AG09319 (cell line): Measurements from ENCODE around the gene NOS3.

Experiments
- DNase-seq: peaks from one replicate; pipeline ENCODE4 v3.0.0-alpha.2; 2010; ENCODE audit warnings: low read depth; ENCODE audit errors: extremely low read depth
- TF ChIP-seq, protein P1 (sequence below): IDR thresholded peaks from 2 replicates; pipeline ENCODE4 v1.5.1; 2011; ENCODE audit warnings: low read depth, mild to moderate bottlenecking, inconsistent platforms, low read length, moderate library complexity

NOS3 gene

DNA sequence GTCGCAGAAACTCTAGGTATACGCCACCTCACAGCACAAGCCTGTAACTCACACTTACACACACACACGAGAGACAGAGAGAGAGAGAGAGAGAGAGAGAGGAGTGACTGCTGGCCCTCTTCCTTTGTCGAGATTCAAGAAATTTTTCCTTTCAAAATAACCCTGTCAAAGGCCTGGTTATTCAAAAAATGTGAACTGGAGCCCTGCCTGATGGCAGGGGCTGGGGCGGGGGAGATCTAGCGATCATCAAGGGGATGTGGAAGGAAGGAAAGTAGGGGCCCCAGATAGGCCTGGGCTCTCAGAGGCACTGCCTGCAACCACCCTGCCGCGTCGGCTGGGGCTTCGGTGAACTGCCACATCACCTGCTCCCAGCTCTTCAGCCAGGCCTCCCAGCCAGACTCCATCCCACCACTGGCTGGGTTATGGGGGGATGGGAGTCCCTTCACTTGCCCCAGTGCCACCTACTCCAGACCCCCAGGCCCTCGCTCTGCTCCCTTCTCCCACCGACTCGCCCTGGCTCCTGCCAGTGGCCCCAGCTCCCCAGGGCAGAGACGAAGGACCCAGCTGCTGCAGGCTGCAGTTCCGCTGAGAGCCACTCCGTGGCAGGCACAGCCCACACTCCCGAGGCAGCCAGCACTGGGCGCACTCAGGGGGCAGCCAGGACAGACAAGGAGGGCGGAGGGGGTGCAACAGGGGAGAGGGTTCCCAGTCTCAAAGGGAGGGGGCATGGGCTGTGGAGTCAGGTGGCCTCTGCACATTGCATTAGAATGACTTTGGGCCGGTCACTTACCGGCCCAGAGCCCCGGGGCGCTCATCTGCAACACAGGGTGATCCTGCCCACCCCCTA is 28.0 kb upstream of the NOS3 start:
- DNase-seq = no peak
- TF ChIP-seq, protein P1, sequence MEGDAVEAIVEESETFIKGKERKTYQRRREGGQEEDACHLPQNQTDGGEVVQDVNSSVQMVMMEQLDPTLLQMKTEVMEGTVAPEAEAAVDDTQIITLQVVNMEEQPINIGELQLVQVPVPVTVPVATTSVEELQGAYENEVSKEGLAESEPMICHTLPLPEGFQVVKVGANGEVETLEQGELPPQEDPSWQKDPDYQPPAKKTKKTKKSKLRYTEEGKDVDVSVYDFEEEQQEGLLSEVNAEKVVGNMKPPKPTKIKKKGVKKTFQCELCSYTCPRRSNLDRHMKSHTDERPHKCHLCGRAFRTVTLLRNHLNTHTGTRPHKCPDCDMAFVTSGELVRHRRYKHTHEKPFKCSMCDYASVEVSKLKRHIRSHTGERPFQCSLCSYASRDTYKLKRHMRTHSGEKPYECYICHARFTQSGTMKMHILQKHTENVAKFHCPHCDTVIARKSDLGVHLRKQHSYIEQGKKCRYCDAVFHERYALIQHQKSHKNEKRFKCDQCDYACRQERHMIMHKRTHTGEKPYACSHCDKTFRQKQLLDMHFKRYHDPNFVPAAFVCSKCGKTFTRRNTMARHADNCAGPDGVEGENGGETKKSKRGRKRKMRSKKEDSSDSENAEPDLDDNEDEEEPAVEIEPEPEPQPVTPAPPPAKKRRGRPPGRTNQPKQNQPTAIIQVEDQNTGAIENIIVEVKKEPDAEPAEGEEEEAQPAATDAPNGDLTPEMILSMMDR = peak; percentile 93

DNA sequence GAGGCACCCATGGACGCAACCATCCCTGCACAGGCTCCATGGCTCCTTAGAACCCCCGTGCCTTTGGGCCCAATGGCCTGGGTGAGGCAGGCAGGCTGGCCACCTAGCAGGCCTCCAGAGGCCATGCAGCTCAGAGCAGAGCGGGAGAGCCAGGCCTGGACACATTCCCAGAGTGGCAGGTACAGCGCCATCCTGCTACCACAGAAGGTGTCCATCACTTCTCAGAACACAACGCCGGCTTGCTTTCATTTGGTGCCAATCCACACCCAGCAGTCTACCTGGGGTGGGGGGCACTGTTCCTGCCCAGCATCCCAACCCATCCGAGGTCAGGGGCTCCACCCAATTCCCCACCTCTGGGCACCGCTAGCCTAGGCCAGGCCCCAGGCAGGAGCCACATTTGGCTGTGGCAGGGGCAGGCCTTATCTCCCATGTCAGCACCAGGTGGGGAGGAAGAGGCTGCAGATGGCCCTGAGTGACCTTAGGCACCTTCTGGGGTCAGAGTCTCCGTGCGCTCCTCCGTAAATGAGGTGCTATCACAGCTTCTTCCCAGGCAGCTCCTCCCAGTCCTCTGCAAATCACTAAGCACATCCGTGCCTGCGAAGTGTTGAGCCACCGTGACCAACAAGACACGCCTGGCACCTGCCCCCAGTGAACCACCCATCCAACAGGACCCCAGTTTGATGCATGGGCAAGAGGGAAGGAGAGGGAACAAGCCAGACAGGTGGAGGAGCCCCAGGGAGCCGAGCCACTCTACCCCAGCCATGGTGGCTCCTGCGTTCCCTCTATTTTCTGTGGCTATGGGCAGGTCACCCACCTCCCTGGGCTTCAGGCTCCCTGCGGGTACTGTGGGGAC is 26.9 kb upstream of the NOS3 start:
- no peak for DNase-seq
- TF ChIP-seq, protein P1 = no peak

DNA sequence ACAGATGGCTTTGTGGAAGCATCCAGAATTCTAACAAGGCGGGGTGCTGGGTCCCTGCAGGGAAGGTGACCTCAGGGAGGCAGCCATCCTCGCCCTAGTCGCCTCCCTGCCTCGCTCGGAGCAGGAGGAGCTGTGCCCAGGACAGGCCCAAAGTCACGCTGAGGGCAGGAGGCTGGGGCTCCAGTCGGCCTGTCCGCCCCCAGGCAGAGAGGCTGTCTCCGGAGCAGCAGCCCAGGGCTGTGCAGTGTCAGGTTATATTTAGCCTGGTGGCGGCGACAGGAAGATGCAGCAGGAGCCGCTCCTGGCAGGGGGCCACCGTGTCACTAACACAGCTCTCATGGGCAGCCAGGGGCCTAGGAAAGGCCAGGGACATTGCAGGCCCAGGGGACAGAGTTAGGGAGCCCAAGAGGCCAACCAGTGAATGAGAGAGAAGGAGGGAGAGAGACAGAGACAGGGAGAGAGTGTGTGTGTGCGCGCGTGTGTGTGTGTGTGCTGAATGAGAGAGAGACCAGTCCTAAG is 26.2 kb upstream of the NOS3 start:
- DNase-seq = no peak
- TF ChIP-seq, protein P1 = no peak

DNA sequence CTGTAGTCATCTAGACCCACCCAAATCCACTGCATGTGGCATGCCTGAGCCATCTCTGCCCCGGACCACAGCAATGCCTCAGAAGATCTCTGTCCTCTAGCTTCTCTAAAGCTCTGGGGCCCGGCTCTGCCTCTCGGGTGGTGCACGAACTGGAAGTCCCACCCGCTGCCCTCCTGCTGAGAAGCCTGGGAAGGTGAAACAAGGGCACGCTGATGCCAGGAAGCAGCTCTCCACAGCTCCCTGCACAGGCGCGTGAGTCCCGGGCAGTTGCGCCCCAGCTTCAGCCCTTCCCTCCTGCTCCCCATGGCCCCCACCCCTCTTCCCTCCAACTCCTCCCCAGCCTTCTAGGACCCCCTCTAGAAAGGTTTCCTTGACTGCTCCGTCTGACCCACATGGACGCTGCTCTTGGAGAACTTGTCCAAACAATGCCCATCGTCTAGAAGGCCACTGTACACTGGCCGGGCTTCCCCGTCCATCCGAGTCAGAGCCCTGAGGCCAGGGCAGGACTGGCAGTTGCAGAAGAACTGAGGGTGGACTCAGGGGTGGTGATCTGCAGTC is 25.5 kb upstream of the NOS3 start:
- no peak for DNase-seq
- TF ChIP-seq, protein P1 = no peak

DNA sequence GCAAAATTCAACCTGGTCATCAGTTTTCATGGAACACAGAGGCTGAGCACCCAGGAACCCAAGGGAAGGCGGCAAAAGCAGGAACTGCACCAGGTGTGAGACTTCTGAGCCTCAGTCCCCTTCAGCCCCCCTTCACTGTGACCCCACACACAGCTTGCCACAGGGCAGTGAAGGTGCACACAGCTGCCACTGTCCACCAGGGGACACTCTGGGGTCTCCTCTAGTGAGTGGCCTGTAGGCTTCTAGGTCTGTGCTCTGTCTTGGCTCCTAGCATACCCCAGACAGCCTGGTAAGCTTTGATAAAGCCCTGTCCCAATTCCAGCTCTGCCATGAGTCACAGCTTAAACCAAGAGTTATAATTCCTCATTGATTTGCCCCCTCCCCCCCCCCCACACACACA is 24.8 kb upstream of the NOS3 start:
- TF ChIP-seq, protein P1 = peak; percentile 11
- DNase-seq = no peak

DNA sequence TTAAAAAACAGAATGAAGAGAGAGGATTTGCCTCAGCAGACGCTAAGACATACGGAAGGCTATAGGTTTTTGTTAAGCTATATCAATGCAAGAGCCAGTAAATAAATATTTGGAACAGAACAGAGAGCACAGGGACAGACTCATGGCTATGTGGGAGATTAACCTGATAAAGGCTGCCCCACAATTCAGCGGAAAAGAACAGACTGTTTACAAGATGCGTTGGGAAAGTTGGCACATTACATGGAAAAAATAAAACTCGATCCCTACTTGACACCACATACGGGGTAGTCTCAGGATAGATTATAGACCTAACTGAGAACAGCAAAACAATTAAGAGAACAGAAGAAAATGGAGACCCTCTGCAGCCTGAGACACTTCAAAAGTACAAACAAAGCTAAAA is 23.5 kb upstream of the NOS3 start:
- TF ChIP-seq, protein P1 = no peak
- DNase-seq = no peak
